Parathyroid adenoma (tissue), 2 donors: ENCODE results near the gene ZBTB38.

Experiments used
- H2AFZ ChIP-seq: fragments of 300-600 bp; sonication (generic); one replicate; pipeline ENCODE4 v1.7.0; 2017; ENCODE audit warnings: antibody characterized with exemption, mild to moderate bottlenecking
- H3K27ac ChIP-seq: fragments of 300-600 bp; sonication (generic); one replicate; pipeline ENCODE4 v1.7.0; 2017
- H3K27me3 ChIP-seq: fragments of 300-600 bp; sonication (generic); one replicate; pipeline ENCODE4 v1.7.0; 2017; ENCODE audit warnings: low read length; ENCODE audit not compliant: control insufficient read depth, insufficient read depth
- H3K36me3 ChIP-seq: fragments of 300-600 bp; sonication (generic); one replicate; pipeline ENCODE4 v1.7.0; 2017; ENCODE audit warnings: low read length; ENCODE audit not compliant: control insufficient read depth, insufficient read depth
- H3K4me1 ChIP-seq: fragments of 300-600 bp; sonication (generic); one replicate; pipeline ENCODE4 v1.7.0; 2017; ENCODE audit warnings: control low read depth
- H3K4me2 ChIP-seq: fragments of 300-600 bp; sonication (generic); one replicate; pipeline ENCODE4 v1.7.0; 2017; ENCODE audit warnings: low read length
- H3K4me3 ChIP-seq: fragments of 300-600 bp; sonication (generic); one replicate; pipeline ENCODE4 v1.7.0; 2017; ENCODE audit warnings: low read depth, low read length
- H3K79me2 ChIP-seq: fragments of 300-600 bp; sonication (generic); one replicate; pipeline ENCODE4 v1.7.0; 2017; ENCODE audit warnings: control low read depth
- H3K9ac ChIP-seq: fragments of 300-600 bp; sonication (generic); one replicate; pipeline ENCODE4 v1.7.0; 2017; ENCODE audit warnings: mild to moderate bottlenecking
- H3K9me3 ChIP-seq: fragments of 300-600 bp; sonication (generic); one replicate; pipeline ENCODE4 v1.7.0; 2017; ENCODE audit warnings: low read length; ENCODE audit not compliant: control insufficient read depth
- CTCF ChIP-seq: fragments of 300-600 bp; sonication (generic); IDR thresholded peaks from one replicate; pipeline ENCODE4 v1.7.0; 2017; ENCODE audit warnings: antibody characterized with exemption, mild to moderate bottlenecking
- donor health status: primary hyperparathyroidism.

Gene ZBTB38

GRCh38 chr3:141382571-141382970 lies 14.3 kb downstream of the ZBTB38 start:
- H3K4me1 ChIP-seq = peaks cover 33% of the 10 kb centered on the region
- peaks cover 7% of the 10 kb centered on the region for H3K79me2 ChIP-seq
- TF ChIP-seq CTCF = no peak
- H2AFZ ChIP-seq = no peak overlapping the region
- H3K36me3 ChIP-seq = no peaks in the 10 kb centered on the region
- H3K9me3 ChIP-seq = no peaks in the 10 kb centered on the region
- H3K27me3 ChIP-seq = no peaks in the 10 kb centered on the region
- H3K9ac ChIP-seq = no peak overlapping the region
- no peak overlapping the region for H3K4me3 ChIP-seq
- H3K27ac ChIP-seq = no peak overlapping the region
- no peak overlapping the region for H3K4me2 ChIP-seq

- peak overlapping the region; percentile 91 for H3K27ac ChIP-seq
Measured at GRCh38 chr3:141383555-141384129, 15.3 kb downstream of the ZBTB38 start.

GRCh38 chr3:141384157-141384556 lies 15.9 kb downstream of the ZBTB38 start:
- no peaks in the 10 kb centered on the region for H3K36me3 ChIP-seq
- no peaks in the 10 kb centered on the region for H3K9me3 ChIP-seq
- H3K4me1 ChIP-seq = peaks cover 41% of the 10 kb centered on the region
- H3K4me3 ChIP-seq = no peak overlapping the region
- no peak overlapping the region for H3K9ac ChIP-seq
- peak overlapping the region; percentile 52 for H2AFZ ChIP-seq
- H3K27me3 ChIP-seq = no peaks in the 10 kb centered on the region
- no peak for TF ChIP-seq CTCF
- H3K27ac ChIP-seq = peak overlapping the region; percentile 91
- H3K4me2 ChIP-seq = no peak overlapping the region
- peaks cover 4% of the 10 kb centered on the region for H3K79me2 ChIP-seq

More at GRCh38 chr3:141383555-141384129, 15.3 kb downstream of the ZBTB38 start:
- Histone ChIP-seq H2AFZ (peak overlapping the region; percentile 52), H3K79me2 (peaks cover 4% of the 10 kb centered on the region), H3K36me3 (no peaks in the 10 kb centered on the region), H3K4me1 (peaks cover 36% of the 10 kb centered on the region), H3K27me3 (no peaks in the 10 kb centered on the region), H3K4me3 (no peak overlapping the region), H3K4me2 (no peak overlapping the region), H3K9ac (no peak overlapping the region), H3K9me3 (no peaks in the 10 kb centered on the region)
- no peak for TF ChIP-seq CTCF

GRCh38 chr3:141384575-141384974 lies 16.3 kb downstream of the ZBTB38 start:
- no peak for TF ChIP-seq CTCF
- peaks cover 42% of the 10 kb centered on the region for H3K4me1 ChIP-seq
- H3K9me3 ChIP-seq = no peaks in the 10 kb centered on the region
- H3K27me3 ChIP-seq = no peaks in the 10 kb centered on the region
- H3K9ac ChIP-seq = no peak overlapping the region
- H3K36me3 ChIP-seq = no peaks in the 10 kb centered on the region
- H2AFZ ChIP-seq = no peak overlapping the region
- H3K4me3 ChIP-seq = peak overlapping the region; percentile 63
- peak overlapping the region; percentile 78 for H3K4me2 ChIP-seq
- peak overlapping the region; percentile 91 for H3K27ac ChIP-seq
- peaks cover 6% of the 10 kb centered on the region for H3K79me2 ChIP-seq
